GM18526 (cell line): Measurements from ENCODE around the gene ZDHHC22.

Experiments used
- POLR2A ChIP-seq: IDR thresholded peaks from 3 replicates; pipeline ENCODE4 v1.6.1; 2011; ENCODE audit not compliant: insufficient read length; ENCODE audit errors: extremely low read depth

ZDHHC22 gene

GRCh38 chr14:77161011-77161410 lies 19.4 kb upstream of the ZDHHC22 start:
- no peak for TF ChIP-seq POLR2A

- no peak for TF ChIP-seq POLR2A
Observed at GRCh38 chr14:77158882-77159255, 17.3 kb upstream of the ZDHHC22 start.

- TF ChIP-seq POLR2A, result no peak
Observed at GRCh38 chr14:77158175-77158881, 16.7 kb upstream of the ZDHHC22 start.

GRCh38 chr14:77157740-77158139 lies 16.1 kb upstream of the ZDHHC22 start:
- TF ChIP-seq POLR2A, result no peak

- no peak for TF ChIP-seq POLR2A
Observed at GRCh38 chr14:77155083-77155482, 13.5 kb upstream of the ZDHHC22 start.

GRCh38 chr14:77154421-77154820 lies 12.8 kb upstream of the ZDHHC22 start:
- no peak for TF ChIP-seq POLR2A

GRCh38 chr14:77153802-77154201 lies 12.2 kb upstream of the ZDHHC22 start:
- TF ChIP-seq POLR2A, result no peak

- no peak for TF ChIP-seq POLR2A
Observed at GRCh38 chr14:77151918-77152588, 10.5 kb upstream of the ZDHHC22 start.

GRCh38 chr14:77151245-77151644 lies 9.7 kb upstream of the ZDHHC22 start:
- TF ChIP-seq POLR2A, result no peak

GRCh38 chr14:77148510-77149231 lies 7.1 kb upstream of the ZDHHC22 start:
- no peak for TF ChIP-seq POLR2A

GRCh38 chr14:77145975-77146740 lies 4.6 kb upstream of the ZDHHC22 start:
- no peak for TF ChIP-seq POLR2A

GRCh38 chr14:77144412-77145115 lies 3.0 kb upstream of the ZDHHC22 start:
- TF ChIP-seq POLR2A, result no peak

GRCh38 chr14:77143071-77143470 lies 1.5 kb upstream of the ZDHHC22 start:
- no peak for TF ChIP-seq POLR2A

GRCh38 chr14:77142005-77142800 lies 612 bp upstream of the ZDHHC22 start:
- TF ChIP-seq POLR2A, result no peak
